ENCODE results near the gene NEUROD1.
A peak's percentile ranks its signal among the peaks of the same experiment; 100 is the strongest.

Gene NEUROD1

GRCh38 chr2:181672255-181673008 lies 7.9 kb downstream of the NEUROD1 start:
- no peak overlapping the region for H3K4me3 ChIP-seq (ENCODE audit: low read depth, low read length)
- no peak for DNase-seq (ENCODE audit: low read depth)
- no peak for TF ChIP-seq CTCF (IDR thresholded peaks at IDR 0.05; ENCODE audit: control insufficient read depth, extremely low read depth, insufficient read depth)

- no peak for TF ChIP-seq CTCF (IDR thresholded peaks at IDR 0.05; ENCODE audit: control insufficient read depth, extremely low read depth, insufficient read depth)
- H3K4me3 ChIP-seq (ENCODE audit: low read depth, low read length): no peak overlapping the region
- no peak for DNase-seq (ENCODE audit: low read depth)
Observed at GRCh38 chr2:181670632-181671031, 9.7 kb downstream of the NEUROD1 start.

GRCh38 chr2:181667234-181667633 lies 13.1 kb downstream of the NEUROD1 start:
- TF ChIP-seq CTCF (IDR thresholded peaks at IDR 0.05; ENCODE audit: control insufficient read depth, extremely low read depth, insufficient read depth): no peak
- no peak for DNase-seq (ENCODE audit: low read depth)
- no peak overlapping the region for H3K4me3 ChIP-seq (ENCODE audit: low read depth, low read length)

- no peak overlapping the region for H3K4me3 ChIP-seq (ENCODE audit: low read depth, low read length)
- no peak for TF ChIP-seq CTCF (IDR thresholded peaks at IDR 0.05; ENCODE audit: control insufficient read depth, extremely low read depth, insufficient read depth)
- DNase-seq (ENCODE audit: low read depth): no peak
Observed at GRCh38 chr2:181662287-181662686, 18.0 kb downstream of the NEUROD1 start.

- no peak for TF ChIP-seq CTCF (IDR thresholded peaks at IDR 0.05; ENCODE audit: control insufficient read depth, extremely low read depth, insufficient read depth)
- DNase-seq (ENCODE audit: low read depth): peak; percentile 35
- H3K4me3 ChIP-seq (ENCODE audit: low read depth, low read length): no peak overlapping the region
Observed at GRCh38 chr2:181660181-181660580, 20.1 kb downstream of the NEUROD1 start.

- DNase-seq (ENCODE audit: low read depth): no peak
- H3K4me3 ChIP-seq (ENCODE audit: low read depth, low read length): no peak overlapping the region
Observed at GRCh38 chr2:181658444-181658843, 21.9 kb downstream of the NEUROD1 start.

More at GRCh38 chr2:181658444-181658843, 21.9 kb downstream of the NEUROD1 start:
- no peak for TF ChIP-seq CTCF (IDR thresholded peaks at IDR 0.05; ENCODE audit: control insufficient read depth, extremely low read depth, insufficient read depth)
